Upper lobe of left lung (tissue), 4 donors: Measurements from ENCODE around the gene FBLN1.

Source experiments
- EP300 ChIP-seq, 4 donors: sonication (generic); formaldehyde crosslinking; IDR thresholded peaks; one replicate each; pipeline ENCODE4 v1.5.1; 2017; ENCODE audit warnings: antibody characterized with exemption in 4 of 4, control low read depth in 2 of 4
- POLR2A ChIP-seq, 4 donors: fragments of 450-650 bp; IDR thresholded peaks; one replicate each; pipeline ENCODE4 v1.5.1; 2016 to 2017; ENCODE audit warnings: antibody characterized with exemption in 4 of 4, mild to moderate bottlenecking in 2 of 4
- POLR2AphosphoS5 ChIP-seq, 2 donors: sonication (generic); formaldehyde crosslinking; IDR thresholded peaks; one replicate each; pipeline ENCODE4 v1.5.1; 2017; ENCODE audit warnings: antibody characterized with exemption in 2 of 2
- TF ChIP-seq, protein P1 (sequence below), 6 experiments: fragments of 450-650 bp in 4 of 6; fragments of 200-600 bp in 2 of 6; sonication (generic) in 2 of 6; IDR thresholded peaks; one replicate each; pipeline ENCODE4 v1.5.1; 2016 to 2019; ENCODE audit warnings: antibody characterized with exemption in 6 of 6

DNA sequence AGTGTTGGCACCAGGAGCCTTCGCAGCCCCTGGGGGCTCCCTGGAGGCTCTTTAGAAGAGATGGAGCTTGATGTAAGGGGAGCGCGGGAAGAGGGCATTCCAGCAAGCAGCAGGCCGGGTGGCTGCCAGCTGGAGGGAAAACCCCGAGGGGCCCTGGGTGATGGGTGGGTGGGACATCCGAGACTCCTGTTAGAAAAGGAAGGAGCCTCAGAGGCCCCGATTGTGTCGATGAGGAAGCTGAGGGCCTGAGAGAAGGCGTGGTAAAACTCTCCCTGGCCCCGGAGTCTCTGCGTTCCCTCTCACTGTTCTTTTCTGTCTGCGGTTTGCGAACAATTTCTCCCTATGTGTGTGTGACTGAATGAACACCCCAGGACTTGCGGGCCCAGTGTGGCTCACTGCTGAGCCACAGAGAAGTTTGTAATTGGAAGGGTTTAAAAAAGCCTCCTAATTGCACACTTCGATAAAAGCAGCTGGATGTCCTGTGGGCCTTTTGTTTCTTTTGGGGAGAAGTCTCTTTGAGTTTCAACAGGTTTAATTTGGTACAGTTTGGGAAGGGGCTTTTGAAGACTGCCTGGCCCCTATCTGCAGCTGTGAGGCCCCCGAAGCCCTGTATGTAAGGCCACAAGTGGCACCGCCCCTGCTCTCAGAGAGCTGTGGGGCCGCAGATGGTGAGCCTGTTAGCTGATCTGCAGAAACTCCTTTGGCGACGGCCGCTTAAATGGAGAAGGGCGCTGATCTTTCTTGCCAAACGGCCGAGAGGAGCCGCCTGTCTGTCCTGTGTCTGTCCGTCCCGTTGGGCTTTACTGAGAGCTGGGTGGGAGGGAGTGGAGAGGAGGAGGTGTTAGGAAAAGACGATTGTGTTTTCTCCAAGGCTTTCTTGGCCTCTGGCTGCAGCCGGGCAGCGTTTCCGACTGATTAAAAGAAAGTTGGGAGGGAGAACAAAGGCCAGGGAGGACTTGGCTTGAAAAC lies 2.0 kb downstream of the FBLN1 start:
- TF ChIP-seq EP300 (IDR thresholded peaks at IDR 0.05) (no peak), POLR2AphosphoS5 (IDR thresholded peaks at IDR 0.05) (no peak), POLR2A (IDR thresholded peaks at IDR 0.05) (no peak)
- TF ChIP-seq, protein P1, sequence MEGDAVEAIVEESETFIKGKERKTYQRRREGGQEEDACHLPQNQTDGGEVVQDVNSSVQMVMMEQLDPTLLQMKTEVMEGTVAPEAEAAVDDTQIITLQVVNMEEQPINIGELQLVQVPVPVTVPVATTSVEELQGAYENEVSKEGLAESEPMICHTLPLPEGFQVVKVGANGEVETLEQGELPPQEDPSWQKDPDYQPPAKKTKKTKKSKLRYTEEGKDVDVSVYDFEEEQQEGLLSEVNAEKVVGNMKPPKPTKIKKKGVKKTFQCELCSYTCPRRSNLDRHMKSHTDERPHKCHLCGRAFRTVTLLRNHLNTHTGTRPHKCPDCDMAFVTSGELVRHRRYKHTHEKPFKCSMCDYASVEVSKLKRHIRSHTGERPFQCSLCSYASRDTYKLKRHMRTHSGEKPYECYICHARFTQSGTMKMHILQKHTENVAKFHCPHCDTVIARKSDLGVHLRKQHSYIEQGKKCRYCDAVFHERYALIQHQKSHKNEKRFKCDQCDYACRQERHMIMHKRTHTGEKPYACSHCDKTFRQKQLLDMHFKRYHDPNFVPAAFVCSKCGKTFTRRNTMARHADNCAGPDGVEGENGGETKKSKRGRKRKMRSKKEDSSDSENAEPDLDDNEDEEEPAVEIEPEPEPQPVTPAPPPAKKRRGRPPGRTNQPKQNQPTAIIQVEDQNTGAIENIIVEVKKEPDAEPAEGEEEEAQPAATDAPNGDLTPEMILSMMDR (IDR thresholded peaks at IDR 0.05), result no peak
